ENCODE data around the gene VKORC1L1. TPM values are rescaled to one million over a fixed set of nuclear protein-coding genes. Genes with fewer than 3 reads are reported as not detected.

VKORC1L1 gene
- polyA plus RNA-seq, 1 experiment = 11.7 TPM

- POLR2A ChIA-PET = no interaction called here
Measured at GRCh38 chr7:66007232-66007631, 134.4 kb downstream of the VKORC1L1 start.

More at GRCh38 chr7:66007232-66007631, 134.4 kb downstream of the VKORC1L1 start:
- H3K36me3 ChIP-seq (ENCODE audit: control insufficient read depth, insufficient read depth, low read length) = no peaks in the 10 kb centered on the region
- CTCF ChIA-PET = interaction anchor here (0.6 to 1.3 kb wide), 3 partner anchors 18 to 109 kb away, joined by 3 to 5 read pairs (median 3); no protein-coding TSS in a partner anchor
- no peak for DNase-seq (ENCODE audit: low read depth)
- TF ChIP-seq CTCF (IDR thresholded peaks at IDR 0.05; ENCODE audit: insufficient read depth, low read depth, low read length) = no peak
- H3K27me3 ChIP-seq (ENCODE audit: control insufficient read depth, insufficient read depth, low read length) = no peaks in the 10 kb centered on the region
- no peak overlapping the region for H3K4me3 ChIP-seq (ENCODE audit: low read depth, low read length)

Small RNA genes within 50 kb of the gene (small RNA-seq; reads per million reads assigned to genes)
- gene AC073261.1 (ENCODE audit: insufficient read length, low read depth, low replicate concordance) = not detected
- gene RNU6-973P (ENCODE audit: insufficient read length, low read depth, low replicate concordance) = not detected

Other genes with a start within 250 kb of the VKORC1L1 start
- gene GUSB, start 109.1 kb downstream of the VKORC1L1 start, polyA plus RNA-seq (2011; rRNA removed) = 32.5 and 67.8 TPM in 2 replicates
- 37.1 and 57.2 TPM in 2 replicates for gene ASL, start 202.7 kb downstream of the VKORC1L1 start, polyA plus RNA-seq (2011; rRNA removed)
- gene CRCP, start 241.8 kb downstream of the VKORC1L1 start, polyA plus RNA-seq (2011; rRNA removed) = 24.7 and 24.8 TPM in 2 replicates

All from BJ (cell line).